MCF 10A (cell line): ENCODE results near the gene KREMEN1. TPM values are rescaled to one million over a fixed set of nuclear protein-coding genes. Genes with fewer than 3 reads are reported as not detected.

Source experiments
- BruUV-seq: library from RNA; stranded (reverse); fragments of 400-500 nt; replicated peaks from 2 replicates; lab custom pipeline; 2021; lab: Mats Ljungman, UMichigan
- CTCF ChIA-PET: fragments of 300-600 bp; sonication (Branson Sonifier 250); formaldehyde crosslinking; extraction: SDS; loops from one replicate; lab custom pipeline; 2021; ENCODE audit warnings: antibody characterized with exemption, inconsistent platforms; lab: Yijun Ruan, JAX
- POLR2A ChIA-PET: fragments of 300-600, 350-650 bp; sonication (Branson Sonifier 250); formaldehyde crosslinking; extraction: SDS; loops from one replicate; lab custom pipeline; 2020; ENCODE audit warnings: antibody characterized with exemption, inconsistent platforms; lab: Yijun Ruan, JAX
- DNase-seq: peaks from one replicate; pipeline ENCODE4 v3.0.0-alpha.2; 2018; ENCODE audit not compliant: unreplicated experiment
- H3K27ac Mint-ChIP-seq: one replicate; pipeline ENCODE4 v1.8.0; 2022; ENCODE audit warnings: mild to moderate bottlenecking, low read depth, mixed read lengths; ENCODE audit not compliant: unreplicated experiment
- H3K27me3 Mint-ChIP-seq: one replicate; pipeline ENCODE4 v1.8.0; 2022; ENCODE audit warnings: mixed read lengths; ENCODE audit not compliant: insufficient read depth, unreplicated experiment
- H3K36me3 Mint-ChIP-seq: one replicate; pipeline ENCODE4 v1.8.0; 2022; ENCODE audit warnings: mild to moderate bottlenecking, moderate library complexity, mixed read lengths; ENCODE audit not compliant: insufficient read depth, unreplicated experiment
- H3K4me1 Mint-ChIP-seq: one replicate; pipeline ENCODE4 v1.8.0; 2022; ENCODE audit warnings: mixed read lengths; ENCODE audit not compliant: insufficient read depth, unreplicated experiment
- H3K4me3 Mint-ChIP-seq: one replicate; pipeline ENCODE4 v1.8.0; 2022; ENCODE audit warnings: mild to moderate bottlenecking, moderate library complexity, mixed read lengths; ENCODE audit not compliant: unreplicated experiment
- H3K9me3 Mint-ChIP-seq: one replicate; pipeline ENCODE4 v1.8.0; 2022; ENCODE audit warnings: mixed read lengths; ENCODE audit not compliant: unreplicated experiment
- CTCF ChIP-seq: fragments of 200-600 bp; IDR thresholded peaks from one replicate; pipeline ENCODE4 v1.8.0; 2022; ENCODE audit warnings: antibody characterized with exemption, mild to moderate bottlenecking; ENCODE audit not compliant: unreplicated experiment
- intact Hi-C: fragments of 100-400 bp; cut with micrococcal nuclease; formaldehyde crosslinking; loops from 2 replicates; pipeline ENCODE4 v1.14.1; 2022
- total RNA-seq: library from RNA; stranded (reverse); gene quantifications from 2 replicates; pipeline ENCODE4 v1.2.3, GENCODE V29; 2022

KREMEN1 gene
- total RNA-seq, 1 experiment from 2014 or later, result 3.6 TPM

- POLR2A ChIA-PET, result interaction anchor here (0.7 kb wide), 1 partner anchor 264 kb away, joined by 3 read pairs; no protein-coding TSS in a partner anchor
- Mint-ChIP-seq H3K27me3 (no peaks in the 10 kb centered on the region), H3K27ac (no peak overlapping the region), H3K9me3 (no peaks in the 10 kb centered on the region), H3K4me3 (no peak overlapping the region), H3K4me1 (peaks cover 6% of the 10 kb centered on the region), H3K36me3 (no peaks in the 10 kb centered on the region)
- CTCF ChIA-PET, result interaction anchor here (0.9 to 3.2 kb wide), 2 partner anchors 47 to 166 kb away, joined by 3 to 8 read pairs; no protein-coding TSS in a partner anchor
- TF ChIP-seq CTCF, result no peak
- intact Hi-C loops, result loop anchor here (10.0 kb wide), 1 partner anchor 75 kb away; no protein-coding TSS in a partner anchor
- no TSS peak for BruUV-seq
- peak; percentile 27 for DNase-seq
These were observed 6.5 kb downstream of the KREMEN1 start for GRCh38 chr22:29079218-29079901.

- no TSS peak for BruUV-seq
- TF ChIP-seq CTCF, result no peak
- peak; percentile 84 for DNase-seq
- Mint-ChIP-seq H3K4me1 (peaks cover 6% of the 10 kb centered on the region), H3K27ac (no peak overlapping the region), H3K4me3 (no peak overlapping the region), H3K9me3 (no peaks in the 10 kb centered on the region), H3K36me3 (no peaks in the 10 kb centered on the region), H3K27me3 (no peaks in the 10 kb centered on the region)
- ChIA-PET CTCF (interaction anchor here (0.6 to 3.2 kb wide), 3 partner anchors 48 to 480 kb away, joined by 3 to 8 read pairs (median 4); no protein-coding TSS in a partner anchor), POLR2A (interaction anchor here (0.6 to 0.7 kb wide), 3 partner anchors 150 to 1366 kb away, joined by 3 read pairs; no protein-coding TSS in a partner anchor)
- intact Hi-C loops, result no loop called here
These were observed 7.5 kb downstream of the KREMEN1 start for GRCh38 chr22:29080106-29080975.

GRCh38 chr22:29081517-29082236, 8.8 kb downstream of the KREMEN1 start:
- POLR2A ChIA-PET, result no interaction called here
- intact Hi-C loops, result no loop called here
- Mint-ChIP-seq H3K4me1 (peaks cover 6% of the 10 kb centered on the region), H3K9me3 (no peaks in the 10 kb centered on the region), H3K4me3 (no peak overlapping the region), H3K27ac (no peak overlapping the region), H3K27me3 (no peaks in the 10 kb centered on the region), H3K36me3 (no peaks in the 10 kb centered on the region)
- TF ChIP-seq CTCF, result no peak
- BruUV-seq, result no TSS peak
- no peak for DNase-seq
- CTCF ChIA-PET, result interaction anchor here (1.0 kb wide), 2 partner anchors 72 to 164 kb away, joined by 4 read pairs; no protein-coding TSS in a partner anchor
